C4-2B (cell line): ENCODE measurements around the gene WNT3.

Experiments
- H3K27ac ChIP-seq: fragments of 450-650 bp; 2 replicates; pipeline ENCODE4 v1.5.1; 2017
- CTCF ChIP-seq: fragments of 450-650 bp; conservative IDR thresholded peaks from 2 replicates; pipeline ENCODE4 v1.5.1; 2017; ENCODE audit warnings: mild to moderate bottlenecking
- ZFX ChIP-seq: fragments of 450-650 bp; IDR thresholded peaks from 2 replicates; pipeline ENCODE4 v1.6.1; 2017

The WNT3 gene

GRCh38 chr17:46736100-46736499 lies 82.4 kb downstream of the WNT3 start:
- H3K27ac ChIP-seq = no peak overlapping the region
- no peak for TF ChIP-seq ZFX
- no peak for TF ChIP-seq CTCF

DNA sequence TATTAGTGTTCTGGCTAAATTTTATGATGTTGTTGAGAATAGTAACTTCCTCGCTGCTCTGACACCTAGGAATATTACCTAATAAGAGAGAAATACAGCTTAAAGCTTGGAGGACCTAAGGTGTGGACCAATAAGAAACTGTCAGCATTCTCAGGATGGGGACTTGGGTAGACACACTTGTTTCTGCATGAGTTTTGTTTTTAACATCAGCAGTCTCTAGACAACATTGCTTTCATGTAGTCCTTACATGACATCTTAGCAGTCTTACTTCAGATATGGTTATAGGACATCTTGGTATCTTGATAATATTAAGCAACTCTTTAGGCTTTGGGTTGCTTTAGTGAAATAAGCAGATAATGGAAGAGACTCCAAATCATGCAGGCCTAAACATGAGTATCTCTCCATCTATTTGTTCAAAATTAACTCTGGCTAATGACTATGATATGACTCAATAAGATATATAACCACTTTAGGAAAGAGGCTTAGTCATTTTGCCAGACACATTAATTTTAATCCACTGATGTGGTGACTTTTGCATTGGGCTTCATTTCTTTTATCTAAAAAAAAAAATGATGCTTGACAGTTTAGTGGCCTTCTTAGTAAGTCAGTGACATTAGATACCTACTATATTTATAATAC lies 84.5 kb downstream of the WNT3 start:
- no peak overlapping the region for H3K27ac ChIP-seq
- TF ChIP-seq CTCF (no peak), ZFX (no peak)

DNA sequence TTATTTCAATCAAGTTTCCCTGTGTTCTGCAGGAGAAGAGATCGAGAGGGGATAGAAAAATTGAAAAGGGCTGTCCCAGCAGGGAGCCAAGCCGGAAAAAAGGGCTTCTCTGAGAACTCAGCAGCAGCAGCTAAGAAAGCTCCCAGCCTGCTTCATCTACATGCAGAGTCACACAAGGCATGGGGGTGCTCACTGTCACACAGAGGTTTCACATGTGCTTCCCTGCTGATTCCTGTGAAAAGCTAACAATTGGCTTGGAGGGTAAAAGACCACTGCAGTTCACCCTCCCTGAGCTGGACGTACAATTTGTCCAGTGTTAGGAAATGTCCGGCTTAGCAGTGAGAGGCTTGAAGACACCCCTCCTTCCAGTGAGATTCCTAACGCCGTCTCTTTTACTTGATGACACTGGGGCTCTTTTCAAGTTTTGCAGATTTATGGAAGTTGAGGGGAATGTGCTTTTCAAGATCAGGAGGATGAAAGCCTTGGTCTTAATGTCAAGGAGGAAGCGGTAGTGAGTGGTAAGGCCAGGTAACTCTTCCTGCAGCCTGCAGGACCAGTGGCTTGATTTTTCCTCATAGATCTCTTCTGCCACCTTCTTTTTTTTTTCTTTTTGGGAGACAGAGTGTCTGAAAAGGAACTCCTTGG lies 85.6 kb downstream of the WNT3 start:
- no peak overlapping the region for H3K27ac ChIP-seq
- TF ChIP-seq ZFX (no peak), CTCF (no peak)

- no peak overlapping the region for H3K27ac ChIP-seq
- TF ChIP-seq ZFX = no peak
- TF ChIP-seq CTCF = no peak
Measured at GRCh38 chr17:46732160-46732559, 86.3 kb downstream of the WNT3 start.

DNA sequence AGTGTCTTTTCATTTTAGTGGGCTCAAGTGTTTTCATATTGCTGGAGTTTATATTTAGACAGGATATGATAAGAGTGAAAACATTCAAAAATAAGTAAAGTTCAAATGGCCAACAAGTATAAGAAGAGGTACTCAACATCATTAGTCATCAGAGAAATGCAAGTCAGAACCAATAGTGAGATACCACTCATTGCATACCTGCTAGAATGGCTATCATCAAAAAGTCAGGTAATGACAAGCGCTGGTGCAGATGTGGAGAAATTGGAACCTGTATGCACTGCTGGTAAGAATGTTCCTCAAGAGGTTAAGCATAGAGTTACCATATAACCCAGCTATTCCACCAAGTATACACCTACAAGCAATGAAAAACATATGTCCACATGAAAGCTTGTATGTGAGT lies 87.8 kb downstream of the WNT3 start:
- no peak for TF ChIP-seq ZFX
- no peak for TF ChIP-seq CTCF
- H3K27ac ChIP-seq = no peak overlapping the region

DNA sequence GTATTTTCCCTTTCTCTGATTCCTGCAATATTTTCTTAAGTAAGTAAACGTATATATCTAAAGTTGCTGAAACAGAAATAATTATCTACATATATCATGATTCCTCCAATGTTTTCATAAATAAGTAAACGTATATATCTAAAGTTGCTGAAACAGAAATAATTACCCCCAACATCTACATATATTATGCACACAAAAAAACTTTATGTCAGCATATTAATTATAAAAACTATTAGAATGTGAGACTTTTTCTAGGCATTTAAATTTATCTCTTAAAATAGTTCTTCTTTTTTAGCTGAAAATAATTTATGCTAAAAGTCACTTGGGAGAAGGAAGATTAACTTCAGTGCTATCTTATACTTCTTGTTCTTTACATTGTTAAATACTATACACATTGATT lies 88.5 kb downstream of the WNT3 start:
- no peak overlapping the region for H3K27ac ChIP-seq
- TF ChIP-seq CTCF (no peak), ZFX (no peak)

DNA sequence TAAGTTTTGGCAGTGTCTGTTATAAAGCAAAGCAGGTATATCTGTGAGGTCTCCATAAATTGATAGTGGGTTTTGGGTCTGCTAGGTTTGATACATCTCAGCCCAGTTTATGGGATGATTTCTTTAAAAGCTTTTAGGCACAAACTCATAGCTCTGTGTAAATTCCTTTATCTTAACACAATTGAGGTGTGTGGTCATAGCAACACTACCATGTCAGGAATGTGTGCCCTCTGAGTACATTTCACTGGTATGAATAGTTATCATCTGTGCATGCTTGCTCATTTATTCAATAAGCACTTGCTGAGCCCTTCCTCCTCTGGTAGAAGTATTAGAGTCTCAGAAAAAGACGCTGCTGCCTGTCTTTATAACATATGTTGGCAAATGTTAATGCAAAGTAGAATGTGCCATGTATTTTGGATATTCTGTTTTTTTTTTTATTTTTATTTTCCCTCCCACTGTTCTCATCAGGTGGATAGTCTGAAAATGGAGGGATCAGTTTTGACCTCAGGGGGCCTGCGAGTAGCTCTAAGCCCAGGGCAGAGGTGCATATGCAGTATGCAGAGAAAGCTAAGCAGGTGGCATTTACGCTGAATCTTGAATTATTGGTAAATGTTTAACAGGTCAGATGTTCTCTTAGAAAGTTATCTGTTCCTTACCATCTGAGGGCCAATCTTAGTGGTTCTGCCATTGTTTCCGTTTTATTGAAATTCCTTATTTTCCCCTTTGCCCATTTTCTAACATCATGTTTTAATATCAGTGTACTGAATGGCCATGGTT lies 90.7 kb downstream of the WNT3 start:
- TF ChIP-seq CTCF (no peak), ZFX (no peak)
- no peak overlapping the region for H3K27ac ChIP-seq
